Activated CD4-positive, alpha-beta memory T cell treated with anti-CD3 and anti-CD28 coated beads for 36 hours (primary cell): ENCODE measurements around the gene S100A1. TPM values are rescaled to one million over a fixed set of nuclear protein-coding genes. Genes with fewer than 3 reads are reported as not detected.

ENCODE experiments used
- CTCF ChIA-PET: fragments of 350-600 bp; sonication (Branson Sonifier 250); formaldehyde crosslinking; loops from one replicate; lab custom pipeline; 2021; ENCODE audit warnings: antibody characterized with exemption, inconsistent platforms; lab: Charles Lee
- POLR2A ChIA-PET: fragments of 350-600 bp; sonication (Branson Sonifier 250); formaldehyde crosslinking; loops from one replicate; lab custom pipeline; 2021; ENCODE audit warnings: antibody characterized with exemption; lab: Charles Lee
- DNase-seq: peaks from one replicate; pipeline ENCODE4 v3.0.0-alpha.2; 2020
- H3K27ac Mint-ChIP-seq: one replicate; pipeline ENCODE4 v1.8.0; 2021; ENCODE audit warnings: mixed read lengths
- H3K27me3 Mint-ChIP-seq: one replicate; pipeline ENCODE4 v1.8.0; 2021; ENCODE audit warnings: mixed read lengths
- H3K36me3 Mint-ChIP-seq: one replicate; pipeline ENCODE4 v1.8.0; 2021; ENCODE audit warnings: mixed read lengths
- H3K4me1 Mint-ChIP-seq: one replicate; pipeline ENCODE4 v1.8.0; 2021; ENCODE audit warnings: low read depth, mixed read lengths
- H3K4me3 Mint-ChIP-seq: one replicate; pipeline ENCODE4 v1.8.0; 2021; ENCODE audit warnings: mild to moderate bottlenecking, mixed read lengths
- H3K9me3 Mint-ChIP-seq: one replicate; pipeline ENCODE4 v1.8.0; 2021; ENCODE audit warnings: mixed read lengths
- intact Hi-C: fragments of 100-400 bp; cut with micrococcal nuclease; formaldehyde crosslinking; loops from one replicate; pipeline ENCODE4 v1.15.1; 2023
- total RNA-seq, 2 experiments: library from RNA; stranded (reverse); gene quantifications; one replicate each; pipeline ENCODE4 v1.2.3, GENCODE V29; 2021

Gene S100A1
- total RNA-seq, 2 experiments from 2014 or later, result not detected

- Mint-ChIP-seq H3K4me1 (peaks cover 43% of the 10 kb centered on the region), H3K9me3 (no peaks in the 10 kb centered on the region), H3K27ac (peak overlapping the region; percentile 53), H3K4me3 (no peak overlapping the region), H3K27me3 (no peaks in the 10 kb centered on the region), H3K36me3 (peaks cover 44% of the 10 kb centered on the region)
- intact Hi-C loops, result no loop called here
- ChIA-PET POLR2A (interaction anchor here (0.6 to 4.1 kb wide), 3 partner anchors 9 to 15 kb away, joined by 3 to 24 read pairs (median 9); partner anchors contain the start of gene CHTOP), CTCF (no interaction called here)
- DNase-seq, result no peak
Measured at GRCh38 chr1:153646672-153647345, 18.6 kb downstream of the S100A1 start.

DNA sequence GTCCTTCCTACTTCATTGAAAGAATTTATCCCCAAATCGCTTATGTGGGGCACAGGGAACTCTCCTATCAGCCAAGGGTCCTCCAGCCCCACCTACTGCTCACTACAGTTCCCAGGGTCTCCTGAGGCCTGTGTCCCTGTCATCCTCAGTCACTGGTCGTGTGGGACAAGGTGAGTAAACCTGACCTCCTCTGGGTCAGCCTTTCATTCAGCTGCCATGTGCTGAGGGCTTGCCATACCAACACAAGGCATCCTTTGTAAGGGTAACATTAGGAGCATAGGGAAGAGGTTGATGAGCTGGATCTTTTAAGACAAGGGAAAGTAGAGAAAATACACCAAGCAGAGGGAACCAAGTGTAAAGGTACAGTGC, 19.1 kb downstream of the S100A1 start:
- DNase-seq, result no peak
- POLR2A ChIA-PET, result interaction anchor here (0.6 to 4.1 kb wide), 4 partner anchors 9 to 14 kb away, joined by 3 to 24 read pairs (median 7); partner anchors contain the start of genes CHTOP and SNAPIN
- Mint-ChIP-seq H3K4me1 (peaks cover 40% of the 10 kb centered on the region), H3K27me3 (no peaks in the 10 kb centered on the region), H3K27ac (peak overlapping the region; percentile 53), H3K9me3 (no peaks in the 10 kb centered on the region), H3K4me3 (no peak overlapping the region), H3K36me3 (peaks cover 39% of the 10 kb centered on the region)
- CTCF ChIA-PET, result no interaction called here
- intact Hi-C loops, result no loop called here

GRCh38 chr1:153648000-153648643, 19.9 kb downstream of the S100A1 start:
- peaks cover 33% of the 10 kb centered on the region for H3K36me3 Mint-ChIP-seq
- POLR2A ChIA-PET, result interaction anchor here (0.5 to 4.1 kb wide), 6 partner anchors 10 to 137 kb away, joined by 3 to 24 read pairs (median 4); partner anchors contain the start of genes CHTOP and SNAPIN
- CTCF ChIA-PET, result no interaction called here
- H3K4me3 Mint-ChIP-seq, result no peak overlapping the region
- H3K9me3 Mint-ChIP-seq, result no peaks in the 10 kb centered on the region
- H3K4me1 Mint-ChIP-seq, result peaks cover 37% of the 10 kb centered on the region
- intact Hi-C loops, result no loop called here
- no peaks in the 10 kb centered on the region for H3K27me3 Mint-ChIP-seq
- no peak overlapping the region for H3K27ac Mint-ChIP-seq
- DNase-seq, result no peak

- H3K27ac Mint-ChIP-seq, result peak overlapping the region; percentile 43
- POLR2A ChIA-PET, result interaction anchor here (0.8 to 4.1 kb wide), 3 partner anchors 9 to 15 kb away, joined by 6 to 24 read pairs (median 6); partner anchors contain the start of gene CHTOP
- intact Hi-C loops, result no loop called here
Measured at GRCh38 chr1:153649137-153649862, 21.1 kb downstream of the S100A1 start.

GRCh38 chr1:153649863-153650235, 21.6 kb downstream of the S100A1 start:
- ChIA-PET CTCF (no interaction called here), POLR2A (interaction anchor here (0.8 to 4.1 kb wide), 3 partner anchors 10 to 15 kb away, joined by 6 to 24 read pairs (median 6); partner anchors contain the start of gene CHTOP)
- H3K4me1 Mint-ChIP-seq, result peaks cover 25% of the 10 kb centered on the region
- peak overlapping the region; percentile 43 for H3K27ac Mint-ChIP-seq
- H3K36me3 Mint-ChIP-seq, result peaks cover 18% of the 10 kb centered on the region
- no peak for DNase-seq
- H3K27me3 Mint-ChIP-seq, result no peaks in the 10 kb centered on the region
- no peak overlapping the region for H3K4me3 Mint-ChIP-seq
- intact Hi-C loops, result loop anchor here (10.0 kb wide), 1 partner anchor 1355 kb away; the partner anchor contains the start of gene ZBTB7B
- H3K9me3 Mint-ChIP-seq, result no peaks in the 10 kb centered on the region

More at GRCh38 chr1:153649137-153649862, 21.1 kb downstream of the S100A1 start:
- Mint-ChIP-seq H3K4me1 (peaks cover 27% of the 10 kb centered on the region), H3K9me3 (no peaks in the 10 kb centered on the region), H3K27me3 (no peaks in the 10 kb centered on the region), H3K36me3 (peaks cover 22% of the 10 kb centered on the region), H3K4me3 (no peak overlapping the region)
- no peak for DNase-seq
- CTCF ChIA-PET, result interaction anchor here (0.6 kb wide), 1 partner anchor 23 kb away, joined by 3 read pairs; no protein-coding TSS in a partner anchor

DNA sequence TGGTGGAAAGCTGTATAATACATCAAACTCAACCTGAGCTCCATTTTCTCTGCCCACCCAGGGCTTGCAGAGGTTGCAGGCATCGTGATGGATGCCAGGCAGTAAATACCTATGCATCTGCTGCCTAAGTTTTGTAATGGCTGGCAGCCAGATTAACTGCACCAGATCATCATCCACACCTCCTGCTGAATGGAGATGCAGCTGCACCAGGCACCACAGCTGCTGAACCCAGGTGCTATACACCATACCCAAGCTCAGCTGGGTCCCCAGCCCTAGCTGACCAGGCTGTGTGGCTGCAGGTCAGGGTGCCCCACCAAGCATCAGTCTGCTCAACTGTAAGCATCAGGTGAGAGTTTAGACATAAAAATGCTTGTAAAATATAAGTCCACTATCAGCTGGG, 23.5 kb downstream of the S100A1 start:
- Mint-ChIP-seq H3K4me1 (peaks cover 21% of the 10 kb centered on the region), H3K9me3 (no peaks in the 10 kb centered on the region), H3K27ac (no peak overlapping the region), H3K36me3 (peaks cover 2% of the 10 kb centered on the region), H3K27me3 (no peaks in the 10 kb centered on the region), H3K4me3 (no peak overlapping the region)
- POLR2A ChIA-PET, result interaction anchor here (0.7 to 2.4 kb wide), 4 partner anchors 13 to 76 kb away, joined by 3 to 6 read pairs (median 4); partner anchors contain the start of genes CHTOP and INTS3
- CTCF ChIA-PET, result interaction anchor here (0.9 to 2.1 kb wide), 5 partner anchors 14 to 157 kb away, joined by 3 to 7 read pairs (median 4); no protein-coding TSS in a partner anchor
- no peak for DNase-seq
- intact Hi-C loops, result loop anchor here (10.0 kb wide), 1 partner anchor 1353 kb away; the partner anchor contains the start of gene ZBTB7B

- Mint-ChIP-seq H3K36me3 (no peaks in the 10 kb centered on the region), H3K27ac (no peak overlapping the region), H3K27me3 (no peaks in the 10 kb centered on the region), H3K9me3 (no peaks in the 10 kb centered on the region), H3K4me3 (no peak overlapping the region), H3K4me1 (peaks cover 16% of the 10 kb centered on the region)
- intact Hi-C loops, result loop anchor here (10.0 kb wide), 1 partner anchor 1352 kb away; the partner anchor contains the start of gene ZBTB7B
- ChIA-PET POLR2A (interaction anchor here (2.4 kb wide), 1 partner anchor 19 kb away, joined by 6 read pairs; the partner anchor contains the start of gene CHTOP), CTCF (interaction anchor here (1.4 to 2.1 kb wide), 2 partner anchors 121 to 143 kb away, joined by 4 to 7 read pairs; no protein-coding TSS in a partner anchor)
- no peak for DNase-seq
Measured at GRCh38 chr1:153652805-153653500, 24.7 kb downstream of the S100A1 start.

GRCh38 chr1:153655333-153655732, 27.1 kb downstream of the S100A1 start:
- no peak overlapping the region for H3K27ac Mint-ChIP-seq
- peaks cover 15% of the 10 kb centered on the region for H3K4me1 Mint-ChIP-seq
- no peak overlapping the region for H3K4me3 Mint-ChIP-seq
- peaks cover 1% of the 10 kb centered on the region for H3K36me3 Mint-ChIP-seq
- no peaks in the 10 kb centered on the region for H3K27me3 Mint-ChIP-seq
- ChIA-PET POLR2A (no interaction called here), CTCF (interaction anchor here (1.3 kb wide), 1 partner anchor 145 kb away, joined by 4 read pairs; no protein-coding TSS in a partner anchor)
- intact Hi-C loops, result loop anchor here (5.0 to 10.0 kb wide), 2 partner anchors 88 to 1349 kb away; partner anchors contain the start of genes S100A2 and ZBTB7B
- no peaks in the 10 kb centered on the region for H3K9me3 Mint-ChIP-seq
- DNase-seq, result no peak

GRCh38 chr1:153658400-153659174, 30.4 kb downstream of the S100A1 start, which contains the start of gene SNAPIN:
Gene SNAPIN, plus strand, starts transcription at chr1:153658703. Its CDS starts 41 bp downstream, at chr1:153658744.
- peak; percentile 95 for DNase-seq
- Mint-ChIP-seq H3K36me3 (peaks cover 27% of the 10 kb centered on the region), H3K4me1 (peaks cover 17% of the 10 kb centered on the region), H3K27me3 (no peaks in the 10 kb centered on the region), H3K9me3 (no peaks in the 10 kb centered on the region), H3K27ac (peak within 1 kb of the TSS; percentile 82), H3K4me3 (peak within 1 kb of the TSS; percentile 93)
- intact Hi-C loops, result loop anchor here (1.0 to 10.0 kb wide), 4 partner anchors 13 to 1346 kb away; partner anchors contain the start of genes CHTOP, S100A2 and ZBTB7B
- POLR2A ChIA-PET, result interaction anchor here (1.3 to 2.6 kb wide), 6 partner anchors 9 to 332 kb away, joined by 4 to 16 read pairs (median 9); partner anchors contain the start of genes CHTOP, ILF2 and RPS27
- CTCF ChIA-PET, result interaction anchor here (0.6 to 1.7 kb wide), 7 partner anchors 14 to 148 kb away, joined by 3 to 6 read pairs (median 3); partner anchors contain the start of gene CHTOP

DNA sequence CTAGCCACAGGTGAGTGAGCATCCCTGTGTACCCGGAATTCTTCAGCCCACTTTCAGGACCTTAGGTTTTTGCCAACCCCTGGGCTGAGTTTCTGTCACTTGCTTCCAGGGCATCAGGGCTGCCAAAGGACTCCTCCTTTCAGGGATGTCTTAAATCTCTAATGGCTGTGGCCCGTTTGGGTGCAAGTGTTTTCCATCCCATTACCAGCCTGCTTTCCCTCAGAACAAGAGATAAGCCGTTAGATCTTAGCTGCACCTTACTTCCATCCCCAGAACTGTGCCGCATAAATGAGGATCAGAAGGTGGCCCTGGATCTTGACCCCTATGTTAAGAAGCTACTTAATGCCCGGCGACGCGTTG, 30.9 kb downstream of the S100A1 start:
- Mint-ChIP-seq H3K27ac (peak overlapping the region; percentile 82), H3K4me3 (peak overlapping the region; percentile 93), H3K36me3 (peaks cover 31% of the 10 kb centered on the region), H3K4me1 (peaks cover 17% of the 10 kb centered on the region), H3K27me3 (no peaks in the 10 kb centered on the region), H3K9me3 (no peaks in the 10 kb centered on the region)
- CTCF ChIA-PET, result interaction anchor here (0.6 to 1.7 kb wide), 7 partner anchors 13 to 149 kb away, joined by 3 to 6 read pairs (median 3); partner anchors contain the start of gene CHTOP
- POLR2A ChIA-PET, result interaction anchor here (1.3 to 2.6 kb wide), 6 partner anchors 9 to 331 kb away, joined by 4 to 16 read pairs (median 9); partner anchors contain the start of genes CHTOP, ILF2 and RPS27
- DNase-seq, result no peak
- intact Hi-C loops, result loop anchor here (5.0 to 10.0 kb wide), 2 partner anchors 92 to 1346 kb away; partner anchors contain the start of genes S100A2 and ZBTB7B
